Liver (tissue), 9 donors: ENCODE measurements around the gene PAWR. TPM values are rescaled to one million over a fixed set of nuclear protein-coding genes. Genes with fewer than 3 reads are reported as not detected.

Experiments
- DNase-seq: peaks from one replicate; pipeline ENCODE4 v3.0.0-alpha.2; 2017; ENCODE audit warnings: low spot score
- H3K27ac ChIP-seq, 2 donors: one replicate each; pipeline ENCODE4 v1.7.0; 2013; ENCODE audit warnings: inconsistent platforms in 2 of 2, low read length in 2 of 2, control low read depth in 1 of 2, low read depth in 1 of 2, mild to moderate bottlenecking in 1 of 2
- H3K27me3 ChIP-seq, 4 donors: one replicate each; pipeline versions ENCODE4 v1.6.1 to v1.7.0; 2013; ENCODE audit warnings: low read length in 3 of 4, inconsistent platforms in 1 of 4, mild to moderate bottlenecking in 1 of 4, moderate library complexity in 1 of 4; ENCODE audit not compliant: control insufficient read depth in 4 of 4, insufficient read depth in 4 of 4
- H3K36me3 ChIP-seq, 4 donors: one replicate each; pipeline versions ENCODE4 v1.6.1 to v1.7.0; 2013; ENCODE audit warnings: low read length in 3 of 4, mild to moderate bottlenecking in 3 of 4, low read depth in 1 of 4, moderate library complexity in 1 of 4; ENCODE audit not compliant: control insufficient read depth in 4 of 4, insufficient read depth in 3 of 4
- H3K4me1 ChIP-seq, 4 donors: one replicate each; pipeline versions ENCODE4 v1.6.1 to v1.7.0; 2013; ENCODE audit warnings: low read length in 3 of 4, mild to moderate bottlenecking in 3 of 4, moderate library complexity in 1 of 4; ENCODE audit not compliant: control insufficient read depth in 4 of 4, insufficient read depth in 4 of 4
- H3K4me3 ChIP-seq, 3 donors: one replicate each; pipeline versions ENCODE4 v1.6.1 to v1.7.0; 2013; ENCODE audit warnings: low read length in 3 of 3, control low read depth in 1 of 3, low read depth in 1 of 3, mild to moderate bottlenecking in 1 of 3
- H3K9ac ChIP-seq, 2 donors: one replicate each; pipeline ENCODE4 v1.7.0; 2013; ENCODE audit warnings: low read length in 2 of 2, mild to moderate bottlenecking in 2 of 2, moderate library complexity in 2 of 2, control low read depth in 1 of 2, low read depth in 1 of 2
- H3K9me3 ChIP-seq, 4 donors: one replicate each; pipeline versions ENCODE4 v1.6.1 to v1.7.0; 2013; ENCODE audit warnings: low read length in 3 of 4; ENCODE audit not compliant: control insufficient read depth in 4 of 4
- EGR1 ChIP-seq, 2 donors: IDR thresholded peaks; 2 replicates each; pipeline ENCODE4 v1.6.1; 2016 to 2018; ENCODE audit warnings: antibody characterized with exemption in 2 of 2, low read depth in 2 of 2
- FOXA1 ChIP-seq: IDR thresholded peaks from 2 replicates; pipeline ENCODE4 v1.6.1; 2016; ENCODE audit warnings: antibody characterized with exemption
- FOXA2 ChIP-seq: IDR thresholded peaks from 2 replicates; pipeline ENCODE4 v1.6.1; 2016; ENCODE audit warnings: antibody characterized with exemption
- GABPA ChIP-seq, 2 donors: IDR thresholded peaks in 1 of 2; conservative IDR thresholded peaks in 1 of 2; 2 replicates each; pipeline ENCODE4 v1.6.1; 2016; ENCODE audit warnings: antibody characterized with exemption in 2 of 2, mild to moderate bottlenecking in 1 of 2, moderate library complexity in 1 of 2
- HNF4A ChIP-seq, 2 donors: conservative IDR thresholded peaks; 2 replicates each; pipeline ENCODE4 v1.6.1; 2016; ENCODE audit warnings: antibody characterized with exemption in 2 of 2, mild to moderate bottlenecking in 2 of 2
- HNF4G ChIP-seq: IDR thresholded peaks from 2 replicates; pipeline ENCODE4 v1.6.1; 2016; ENCODE audit warnings: antibody characterized with exemption
- JUND ChIP-seq, 2 donors: IDR thresholded peaks; 2 replicates each; pipeline ENCODE4 v1.6.1; 2016; ENCODE audit warnings: antibody characterized with exemption in 2 of 2
- NR2F2 ChIP-seq: IDR thresholded peaks from 2 replicates; pipeline ENCODE4 v1.6.1; 2016; ENCODE audit warnings: antibody characterized with exemption
- RAD21 ChIP-seq, 2 donors: IDR thresholded peaks; 2 replicates each; pipeline ENCODE4 v1.6.1; 2016; ENCODE audit warnings: antibody characterized with exemption in 2 of 2, mild to moderate bottlenecking in 2 of 2
- RXRA ChIP-seq, 2 donors: IDR thresholded peaks; 2 replicates each; pipeline ENCODE4 v1.6.1; 2017 to 2018; ENCODE audit warnings: antibody characterized with exemption in 2 of 2, mild to moderate bottlenecking in 1 of 2
- SP1 ChIP-seq: IDR thresholded peaks from 2 replicates; pipeline ENCODE4 v1.6.1; 2018; ENCODE audit warnings: antibody characterized with exemption, mild to moderate bottlenecking
- TAF1 ChIP-seq: conservative IDR thresholded peaks from 2 replicates; pipeline ENCODE4 v1.6.1; 2016; ENCODE audit warnings: antibody characterized with exemption, mild to moderate bottlenecking
- YY1 ChIP-seq: IDR thresholded peaks from 2 replicates; pipeline ENCODE4 v1.6.1; 2016; ENCODE audit warnings: antibody characterized with exemption, mild to moderate bottlenecking
- WGBS: extraction: QIAGEN DNeasy Blood & Tissue Kit; methylation state at CpG from one replicate; pipeline ENCODE4 v1.1.7; 2013; 5-methylcytosine and 5-hydroxymethylcytosine counted together
- polyA plus RNA-seq, 2 donors: library from polyadenylated mRNA; stranded (reverse) in 1 of 2; unstranded in 1 of 2; fragments of 200-250 nt in 1 of 2; fragments of >200 nt in 1 of 2; fragmentation: Nextera tagmentation in 1 of 2; extraction: Ambion mirVana in 1 of 2; gene quantifications; one replicate each; pipeline versions ENCODE4 v1.2.1 to v1.2.3, GENCODE V29; 2013 to 2015
- total RNA-seq, 2 donors: library from RNA; depleted of rRNA; stranded (reverse); fragments of >200 nt; gene quantifications; one replicate each; pipeline ENCODE4 v1.2.3, GENCODE V29; 2014
- TF ChIP-seq, protein P1 (sequence below): IDR thresholded peaks from 2 replicates; pipeline ENCODE4 v1.6.1; 2016; ENCODE audit warnings: antibody characterized with exemption
- TF ChIP-seq, protein P2 (sequence below): IDR thresholded peaks from 2 replicates; pipeline ENCODE4 v1.6.1; 2016; ENCODE audit warnings: antibody characterized with exemption
- TF ChIP-seq, protein P3 (sequence below): IDR thresholded peaks from 2 replicates; pipeline ENCODE4 v1.6.1; 2016; ENCODE audit warnings: antibody characterized with exemption
- TF ChIP-seq, protein P4 (sequence below): fragments of 150-350 bp; IDR thresholded peaks from 2 replicates; pipeline ENCODE4 v1.5.1; 2017; ENCODE audit warnings: improper control_type of control experiment, low read depth, low read length; ENCODE audit not compliant: missing input control
- TF ChIP-seq, protein P5 (sequence below): IDR thresholded peaks from 2 replicates; pipeline ENCODE4 v1.6.1; 2016; ENCODE audit warnings: antibody characterized with exemption, mild to moderate bottlenecking
- donor health status: healthy.
- donor health status: healthy.
- donor health status: healthy.
- donor health status: healthy.
- donor health status: healthy.

Gene PAWR
- total and polyA plus RNA-seq, 4 donors, result 6.1 to 24.1 (median 9.9) TPM

DNA sequence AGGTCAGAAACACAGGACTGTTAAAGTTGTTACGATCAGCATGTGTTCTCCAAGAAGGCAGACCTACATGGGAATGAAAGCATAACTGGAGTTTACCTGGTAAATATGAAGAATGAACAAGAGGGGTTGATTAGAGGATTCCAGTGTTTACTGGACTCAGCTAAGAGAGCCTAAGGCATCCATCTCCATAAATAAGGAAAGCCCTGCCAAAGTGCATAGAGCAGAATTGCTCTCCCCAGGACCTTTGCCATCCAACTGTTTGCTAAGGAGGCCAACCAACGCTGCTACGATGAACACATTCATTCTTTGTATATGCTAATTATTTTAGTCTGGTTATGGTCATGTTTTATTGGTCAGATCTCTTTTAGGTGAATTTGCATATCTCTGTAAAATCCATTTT lies 17.1 kb upstream of the PAWR start:
- Histone ChIP-seq H3K9ac (no peak overlapping the region), H3K4me3 (no peak overlapping the region), H3K27ac (no peak overlapping the region), H3K9me3 (no peaks in the 10 kb centered on the region), H3K4me1 (no peaks in the 10 kb centered on the region), H3K27me3 (no peaks in the 10 kb centered on the region), H3K36me3 (no peaks in the 10 kb centered on the region)
- DNase-seq, result no peak
- TF ChIP-seq, protein P1, sequence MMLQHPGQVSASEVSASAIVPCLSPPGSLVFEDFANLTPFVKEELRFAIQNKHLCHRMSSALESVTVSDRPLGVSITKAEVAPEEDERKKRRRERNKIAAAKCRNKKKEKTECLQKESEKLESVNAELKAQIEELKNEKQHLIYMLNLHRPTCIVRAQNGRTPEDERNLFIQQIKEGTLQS, result no peak
- TF ChIP-seq GABPA (IDR thresholded peaks at IDR 0.05 in 1 of 2, conservative IDR thresholded peaks at IDR 0.05 in 1 of 2) (no peak), FOXA2 (no peak), NR2F2 (no peak), YY1 (no peak), HNF4A (conservative IDR thresholded peaks at IDR 0.05) (no peak), RAD21 (IDR thresholded peaks at IDR 0.05) (no peak), SP1 (no peak), JUND (IDR thresholded peaks at IDR 0.05) (no peak), HNF4G (no peak), TAF1 (no peak), RXRA (IDR thresholded peaks at IDR 0.05) (no peak)
- TF ChIP-seq, protein P2, sequence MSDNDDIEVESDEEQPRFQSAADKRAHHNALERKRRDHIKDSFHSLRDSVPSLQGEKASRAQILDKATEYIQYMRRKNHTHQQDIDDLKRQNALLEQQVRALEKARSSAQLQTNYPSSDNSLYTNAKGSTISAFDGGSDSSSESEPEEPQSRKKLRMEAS, result no peak
- TF ChIP-seq, protein P3, sequence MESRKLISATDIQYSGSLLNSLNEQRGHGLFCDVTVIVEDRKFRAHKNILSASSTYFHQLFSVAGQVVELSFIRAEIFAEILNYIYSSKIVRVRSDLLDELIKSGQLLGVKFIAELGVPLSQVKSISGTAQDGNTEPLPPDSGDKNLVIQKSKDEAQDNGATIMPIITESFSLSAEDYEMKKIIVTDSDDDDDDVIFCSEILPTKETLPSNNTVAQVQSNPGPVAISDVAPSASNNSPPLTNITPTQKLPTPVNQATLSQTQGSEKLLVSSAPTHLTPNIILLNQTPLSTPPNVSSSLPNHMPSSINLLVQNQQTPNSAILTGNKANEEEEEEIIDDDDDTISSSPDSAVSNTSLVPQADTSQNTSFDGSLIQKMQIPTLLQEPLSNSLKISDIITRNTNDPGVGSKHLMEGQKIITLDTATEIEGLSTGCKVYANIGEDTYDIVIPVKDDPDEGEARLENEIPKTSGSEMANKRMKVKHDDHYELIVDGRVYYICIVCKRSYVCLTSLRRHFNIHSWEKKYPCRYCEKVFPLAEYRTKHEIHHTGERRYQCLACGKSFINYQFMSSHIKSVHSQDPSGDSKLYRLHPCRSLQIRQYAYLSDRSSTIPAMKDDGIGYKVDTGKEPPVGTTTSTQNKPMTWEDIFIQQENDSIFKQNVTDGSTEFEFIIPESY, result no peak
- TF ChIP-seq, protein P4, sequence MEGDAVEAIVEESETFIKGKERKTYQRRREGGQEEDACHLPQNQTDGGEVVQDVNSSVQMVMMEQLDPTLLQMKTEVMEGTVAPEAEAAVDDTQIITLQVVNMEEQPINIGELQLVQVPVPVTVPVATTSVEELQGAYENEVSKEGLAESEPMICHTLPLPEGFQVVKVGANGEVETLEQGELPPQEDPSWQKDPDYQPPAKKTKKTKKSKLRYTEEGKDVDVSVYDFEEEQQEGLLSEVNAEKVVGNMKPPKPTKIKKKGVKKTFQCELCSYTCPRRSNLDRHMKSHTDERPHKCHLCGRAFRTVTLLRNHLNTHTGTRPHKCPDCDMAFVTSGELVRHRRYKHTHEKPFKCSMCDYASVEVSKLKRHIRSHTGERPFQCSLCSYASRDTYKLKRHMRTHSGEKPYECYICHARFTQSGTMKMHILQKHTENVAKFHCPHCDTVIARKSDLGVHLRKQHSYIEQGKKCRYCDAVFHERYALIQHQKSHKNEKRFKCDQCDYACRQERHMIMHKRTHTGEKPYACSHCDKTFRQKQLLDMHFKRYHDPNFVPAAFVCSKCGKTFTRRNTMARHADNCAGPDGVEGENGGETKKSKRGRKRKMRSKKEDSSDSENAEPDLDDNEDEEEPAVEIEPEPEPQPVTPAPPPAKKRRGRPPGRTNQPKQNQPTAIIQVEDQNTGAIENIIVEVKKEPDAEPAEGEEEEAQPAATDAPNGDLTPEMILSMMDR, result no peak
- 59% methylated on average over 3 of the region's 3 CpGs for WGBS

DNA sequence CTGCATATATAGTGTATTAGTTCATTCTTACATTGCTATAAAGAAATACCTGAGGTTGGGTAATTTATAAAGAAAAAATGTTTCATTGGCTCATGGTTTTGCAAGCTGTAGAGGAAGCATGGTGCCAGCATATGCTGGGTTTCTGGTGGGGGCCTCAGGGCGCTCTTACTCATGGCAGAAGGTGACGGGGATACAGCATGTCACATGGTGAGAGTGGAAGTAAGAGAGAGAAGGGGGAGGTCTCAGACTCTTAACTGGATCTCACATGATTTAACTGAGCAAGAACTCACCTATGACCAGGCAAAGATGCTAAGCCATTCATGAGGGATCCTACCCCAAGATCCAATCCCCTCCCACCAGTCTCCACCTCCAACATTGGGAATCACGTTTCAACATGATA lies 15.9 kb upstream of the PAWR start:
- H3K4me3 ChIP-seq, result no peak overlapping the region
- H3K27me3 ChIP-seq, result no peaks in the 10 kb centered on the region
- DNase-seq, result no peak
- H3K36me3 ChIP-seq, result no peaks in the 10 kb centered on the region
- no peak overlapping the region for H3K9ac ChIP-seq
- H3K27ac ChIP-seq, result no peak overlapping the region
- H3K9me3 ChIP-seq, result no peaks in the 10 kb centered on the region
- TF ChIP-seq, protein P4, result no peak
- no peak for TF ChIP-seq EGR1 (IDR thresholded peaks at IDR 0.05; ENCODE audit: low read depth in 2 of 2)
- TF ChIP-seq FOXA1, result no peak
- no peak for TF ChIP-seq RXRA (IDR thresholded peaks at IDR 0.05)
- TF ChIP-seq HNF4A (conservative IDR thresholded peaks at IDR 0.05), result no peak
- no peak for TF ChIP-seq TAF1
- no peak for TF ChIP-seq SP1
- TF ChIP-seq RAD21 (IDR thresholded peaks at IDR 0.05), result no peak
- TF ChIP-seq, protein P1, result no peak
- no peak for TF ChIP-seq HNF4G
- no peak for TF ChIP-seq NR2F2
- TF ChIP-seq, protein P3, result no peak
- no peak for TF ChIP-seq YY1
- TF ChIP-seq, protein P5, sequence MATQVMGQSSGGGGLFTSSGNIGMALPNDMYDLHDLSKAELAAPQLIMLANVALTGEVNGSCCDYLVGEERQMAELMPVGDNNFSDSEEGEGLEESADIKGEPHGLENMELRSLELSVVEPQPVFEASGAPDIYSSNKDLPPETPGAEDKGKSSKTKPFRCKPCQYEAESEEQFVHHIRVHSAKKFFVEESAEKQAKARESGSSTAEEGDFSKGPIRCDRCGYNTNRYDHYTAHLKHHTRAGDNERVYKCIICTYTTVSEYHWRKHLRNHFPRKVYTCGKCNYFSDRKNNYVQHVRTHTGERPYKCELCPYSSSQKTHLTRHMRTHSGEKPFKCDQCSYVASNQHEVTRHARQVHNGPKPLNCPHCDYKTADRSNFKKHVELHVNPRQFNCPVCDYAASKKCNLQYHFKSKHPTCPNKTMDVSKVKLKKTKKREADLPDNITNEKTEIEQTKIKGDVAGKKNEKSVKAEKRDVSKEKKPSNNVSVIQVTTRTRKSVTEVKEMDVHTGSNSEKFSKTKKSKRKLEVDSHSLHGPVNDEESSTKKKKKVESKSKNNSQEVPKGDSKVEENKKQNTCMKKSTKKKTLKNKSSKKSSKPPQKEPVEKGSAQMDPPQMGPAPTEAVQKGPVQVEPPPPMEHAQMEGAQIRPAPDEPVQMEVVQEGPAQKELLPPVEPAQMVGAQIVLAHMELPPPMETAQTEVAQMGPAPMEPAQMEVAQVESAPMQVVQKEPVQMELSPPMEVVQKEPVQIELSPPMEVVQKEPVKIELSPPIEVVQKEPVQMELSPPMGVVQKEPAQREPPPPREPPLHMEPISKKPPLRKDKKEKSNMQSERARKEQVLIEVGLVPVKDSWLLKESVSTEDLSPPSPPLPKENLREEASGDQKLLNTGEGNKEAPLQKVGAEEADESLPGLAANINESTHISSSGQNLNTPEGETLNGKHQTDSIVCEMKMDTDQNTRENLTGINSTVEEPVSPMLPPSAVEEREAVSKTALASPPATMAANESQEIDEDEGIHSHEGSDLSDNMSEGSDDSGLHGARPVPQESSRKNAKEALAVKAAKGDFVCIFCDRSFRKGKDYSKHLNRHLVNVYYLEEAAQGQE, result no peak
- TF ChIP-seq FOXA2, result no peak
- TF ChIP-seq GABPA (IDR thresholded peaks at IDR 0.05 in 1 of 2, conservative IDR thresholded peaks at IDR 0.05 in 1 of 2), result no peak
- TF ChIP-seq, protein P2, result no peak
- TF ChIP-seq JUND (IDR thresholded peaks at IDR 0.05), result no peak
- WGBS, result 63% methylated on average over 3 of the region's 3 CpGs
- no peaks in the 10 kb centered on the region for H3K4me1 ChIP-seq
